AG04449 (cell line): ENCODE data around the gene RAPSN.

ENCODE experiments used
- CTCF ChIA-PET: fragments of 350-600 bp; formaldehyde crosslinking; extraction: SDS; loops from one replicate; lab custom pipeline; 2021; ENCODE audit warnings: antibody characterized with exemption; lab: Yijun Ruan, JAX
- POLR2A ChIA-PET: fragments of 400-600, 350-600 bp; formaldehyde crosslinking; extraction: SDS; loops from one replicate; lab custom pipeline; 2020; ENCODE audit warnings: antibody characterized with exemption, inconsistent platforms; lab: Yijun Ruan, JAX
- DNase-seq: peaks from one replicate; pipeline ENCODE4 v3.0.0-alpha.2; 2010; ENCODE audit warnings: low read depth, low spot score
- H3K4me3 ChIP-seq: 2 replicates; pipeline ENCODE4 v1.5.1; 2011; ENCODE audit warnings: low read depth, mild to moderate bottlenecking, control low read depth, low read length
- CTCF ChIP-seq: IDR thresholded peaks from one replicate; pipeline ENCODE4 v1.5.1; 2011; ENCODE audit warnings: mild to moderate bottlenecking, moderate library complexity, low read length, control low read depth, inconsistent platforms; ENCODE audit not compliant: insufficient read depth; ENCODE audit errors: missing control alignments

Gene RAPSN

DNA sequence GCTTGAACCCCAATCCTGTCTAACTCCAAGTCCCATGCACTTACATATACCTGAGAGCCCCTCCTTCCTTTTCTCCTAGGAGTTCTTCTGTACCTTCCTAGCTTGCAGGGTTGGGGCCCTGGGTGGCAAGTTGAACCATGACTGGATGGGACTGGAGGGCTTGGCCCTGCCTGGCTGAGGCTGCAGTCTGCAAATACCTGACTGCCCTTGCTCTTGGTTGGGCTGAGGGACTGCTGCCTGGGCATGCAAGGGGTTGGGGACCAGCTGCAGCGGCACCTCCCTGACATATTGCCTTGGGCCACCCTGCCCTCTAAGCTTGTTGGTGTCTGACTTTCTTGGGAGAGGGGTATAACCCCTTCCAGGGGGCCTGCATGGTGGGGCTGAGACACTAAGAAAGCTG lies 50.4 kb downstream of the RAPSN start:
- no peak for TF ChIP-seq CTCF
- H3K4me3 ChIP-seq: no peak overlapping the region
- CTCF ChIA-PET: interaction anchor here (0.8 to 5.9 kb wide), 4 partner anchors 9 to 26 kb away, joined by 3 to 49 read pairs (median 5); no protein-coding TSS in a partner anchor
- POLR2A ChIA-PET: interaction anchor here (0.7 kb wide), 1 partner anchor 25 kb away, joined by 3 read pairs; no protein-coding TSS in a partner anchor
- DNase-seq: no peak

DNA sequence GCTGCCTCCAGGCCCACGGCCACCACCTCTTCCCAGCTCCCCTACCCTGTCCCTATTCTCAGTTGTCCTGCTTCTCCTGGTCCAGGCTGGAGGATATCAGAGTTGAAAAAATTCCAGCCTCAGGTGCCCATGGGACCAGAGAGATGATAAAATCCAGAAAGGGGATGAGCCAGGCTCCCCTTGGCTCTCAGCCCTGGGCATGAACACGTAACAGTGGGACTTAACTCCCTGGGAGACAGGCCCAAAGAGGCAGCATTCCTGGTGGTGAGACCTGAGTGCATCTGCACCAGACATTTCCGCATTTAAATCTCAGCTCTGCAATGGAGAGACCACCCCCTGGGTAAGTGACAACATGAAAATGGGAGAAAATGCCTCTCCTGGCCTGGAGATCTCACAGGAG lies 50.9 kb downstream of the RAPSN start:
- ChIA-PET POLR2A (no interaction called here), CTCF (interaction anchor here (1.3 to 5.9 kb wide), 3 partner anchors 11 to 26 kb away, joined by 5 to 49 read pairs (median 5); no protein-coding TSS in a partner anchor)
- DNase-seq: no peak
- H3K4me3 ChIP-seq: no peak overlapping the region
- no peak for TF ChIP-seq CTCF

- POLR2A ChIA-PET: interaction anchor here (0.7 kb wide), 1 partner anchor 15 kb away, joined by 4 read pairs; no protein-coding TSS in a partner anchor
- CTCF ChIA-PET: interaction anchor here (0.9 to 5.9 kb wide), 2 partner anchors 18 to 24 kb away, joined by 3 to 49 read pairs; no protein-coding TSS in a partner anchor
- no peak for DNase-seq
- no peak overlapping the region for H3K4me3 ChIP-seq
- no peak for TF ChIP-seq CTCF
Measured at GRCh38 chr11:47396049-47396320, 53.0 kb downstream of the RAPSN start.

DNA sequence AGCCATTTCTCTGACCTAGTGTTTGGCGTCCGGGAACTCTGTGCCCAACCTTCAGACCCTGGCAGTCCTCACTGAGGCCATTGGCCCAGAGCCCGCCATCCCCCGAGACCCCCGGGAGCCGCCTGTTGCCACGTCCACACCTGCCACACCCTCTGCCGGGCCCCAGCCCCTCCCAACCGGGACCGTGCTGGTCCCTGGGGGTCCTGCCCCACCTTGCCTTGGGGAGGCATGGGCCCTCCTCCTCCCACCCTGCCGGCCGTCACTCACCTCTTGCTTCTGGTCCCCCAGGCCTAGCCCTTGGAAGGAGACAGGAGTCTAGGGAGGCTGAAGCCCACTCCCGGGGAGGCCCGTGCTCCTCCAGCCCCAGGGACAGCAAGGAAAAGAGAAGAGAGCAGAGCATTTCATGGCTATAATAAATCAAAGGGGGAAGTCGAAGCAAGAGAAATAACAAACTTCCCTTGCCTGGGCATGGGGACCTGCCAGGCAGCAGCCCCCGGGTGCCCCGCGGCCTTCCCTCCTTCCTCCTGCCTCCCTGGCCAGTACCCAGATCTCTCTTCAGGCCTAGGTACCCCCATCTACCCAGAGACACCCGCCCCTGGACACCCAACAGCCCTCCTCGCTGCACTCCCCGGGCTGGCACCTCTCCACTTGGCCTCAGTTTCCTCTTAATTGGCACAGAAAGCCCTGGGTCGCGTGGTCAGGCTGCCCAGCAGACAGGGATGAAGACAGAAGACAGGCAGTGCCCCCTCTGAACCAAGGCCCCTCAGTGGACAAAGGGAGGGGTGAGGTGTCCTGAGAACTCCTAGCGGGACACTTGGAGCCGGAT lies 53.5 kb downstream of the RAPSN start:
- ChIA-PET POLR2A (no interaction called here), CTCF (interaction anchor here (5.9 to 8.3 kb wide), 2 partner anchors 22 to 23 kb away, joined by 49 to 123 read pairs; no protein-coding TSS in a partner anchor)
- DNase-seq: no peak
- H3K4me3 ChIP-seq: no peak overlapping the region
- TF ChIP-seq CTCF: no peak

DNA sequence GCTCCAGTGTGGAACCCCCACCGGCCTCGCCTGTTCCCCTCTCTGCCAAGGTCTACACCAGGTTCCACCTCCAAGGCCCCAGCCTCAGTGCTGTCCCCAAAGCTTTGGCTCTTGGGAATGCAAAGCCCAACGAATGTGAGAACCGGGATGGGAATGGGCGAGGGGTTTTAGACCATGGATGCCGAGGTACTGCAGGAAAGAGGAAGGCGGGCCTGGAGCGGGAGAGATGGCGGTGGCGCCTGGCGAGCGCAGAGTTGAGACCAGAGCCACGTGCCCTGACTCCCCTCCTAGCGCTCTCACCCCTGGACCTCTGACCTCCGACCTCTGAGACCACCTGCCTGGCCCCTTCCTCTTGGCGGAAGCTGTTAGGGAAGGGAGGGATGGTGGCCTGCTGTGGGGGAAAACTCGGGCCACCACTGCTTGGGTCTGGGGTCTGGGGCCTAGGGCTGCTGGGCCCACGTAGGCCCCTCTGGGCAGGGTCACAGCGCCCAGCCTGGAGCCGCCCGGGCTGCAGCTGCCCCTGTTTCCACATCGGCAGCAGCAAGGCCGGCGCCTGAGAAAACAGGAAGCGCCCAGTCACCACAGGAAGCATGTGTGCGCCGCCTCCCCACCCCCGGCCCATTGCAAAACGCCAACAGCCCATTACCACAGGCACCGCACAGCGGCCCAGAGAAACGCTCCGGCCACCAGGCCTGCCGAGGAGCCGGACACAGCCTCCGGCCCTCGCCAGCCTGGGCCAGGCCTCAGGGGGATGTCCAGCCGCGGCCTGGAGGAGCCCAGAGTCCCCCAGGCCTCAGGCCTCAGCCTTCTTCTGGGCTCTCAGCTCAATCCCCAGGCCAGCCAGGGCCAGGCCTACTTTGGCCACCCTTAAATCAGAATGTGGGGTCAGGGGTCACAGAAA lies 54.4 kb downstream of the RAPSN start:
- H3K4me3 ChIP-seq: no peak overlapping the region
- DNase-seq: no peak
- ChIA-PET POLR2A (no interaction called here), CTCF (interaction anchor here (0.9 to 8.3 kb wide), 5 partner anchors 13 to 22 kb away, joined by 5 to 123 read pairs (median 22); partner anchors contain the start of gene SPI1)
- no peak for TF ChIP-seq CTCF

DNA sequence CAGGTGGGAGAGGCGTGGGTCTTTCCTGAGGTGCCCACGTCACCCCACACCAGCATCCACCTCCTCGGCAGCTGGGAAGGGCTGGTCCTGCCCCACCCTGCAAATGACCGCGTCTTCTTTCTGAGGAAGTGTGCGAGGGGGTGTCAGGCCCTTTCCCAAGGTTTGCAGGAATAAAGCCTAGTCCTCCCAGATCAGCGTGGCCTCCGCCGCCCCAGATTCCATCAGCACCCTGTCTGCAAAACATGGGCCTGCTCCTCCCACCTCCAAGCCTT lies 55.0 kb downstream of the RAPSN start:
- no peak for TF ChIP-seq CTCF
- ChIA-PET CTCF (interaction anchor here (0.9 to 8.3 kb wide), 5 partner anchors 13 to 21 kb away, joined by 5 to 123 read pairs (median 22); partner anchors contain the start of gene SPI1), POLR2A (no interaction called here)
- no peak for DNase-seq
- no peak overlapping the region for H3K4me3 ChIP-seq
